DOHH2 (cell line): Measurements from ENCODE around the gene ACTR1A.
"Not testable (repeated sequence)": the region's sequence is repeated elsewhere in the genome, so short reads cannot be mapped to it uniquely, and the experiment has no call there.

Source experiments
- H3F3A ChIP-seq: fragments of 200-600 bp; sonication (generic), shearing (Covaris generic); 2 replicates; pipeline ENCODE4 v1.6.0; 2016; ENCODE audit warnings: antibody characterized with exemption, mild to moderate bottlenecking; ENCODE audit not compliant: control insufficient read depth, insufficient read depth
- H3K27ac ChIP-seq: fragments of 200-600 bp; sonication (generic); 2 replicates; pipeline ENCODE4 v1.5.1; 2014; ENCODE audit warnings: low read depth, mild to moderate bottlenecking, low read length, moderate library complexity
- H3K27me3 ChIP-seq: fragments of 200-600 bp; sonication (generic); 2 replicates; pipeline ENCODE4 v1.6.1; 2014; ENCODE audit warnings: mild to moderate bottlenecking, low read length, mixed read lengths; ENCODE audit not compliant: control insufficient read depth
- H3K36me3 ChIP-seq: fragments of 200-600 bp; sonication (generic); 2 replicates; pipeline ENCODE4 v1.6.1; 2014; ENCODE audit warnings: mild to moderate bottlenecking, low read length, moderate library complexity, mixed read lengths; ENCODE audit not compliant: control insufficient read depth
- H3K4me1 ChIP-seq: fragments of 200-600 bp; sonication (generic); 2 replicates; pipeline ENCODE4 v1.6.1; 2014; ENCODE audit warnings: mild to moderate bottlenecking, low read length, mixed read lengths; ENCODE audit not compliant: control insufficient read depth
- H3K4me2 ChIP-seq: fragments of 200-600 bp; sonication (generic); 2 replicates; pipeline ENCODE4 v1.6.0; 2014; ENCODE audit warnings: mild to moderate bottlenecking, low read length, moderate library complexity
- H3K4me3 ChIP-seq: fragments of 200-600 bp; sonication (generic); 2 replicates; pipeline ENCODE4 v1.5.1; 2014; ENCODE audit warnings: mild to moderate bottlenecking, low read length, mixed read lengths
- H3K79me2 ChIP-seq: fragments of 200-600 bp; sonication (generic); 2 replicates; pipeline ENCODE4 v1.6.1; 2014; ENCODE audit warnings: mild to moderate bottlenecking, low read length, mixed read lengths; ENCODE audit not compliant: control insufficient read depth
- H3K9me2 ChIP-seq: fragments of 200-600 bp; sonication (generic); replicated peaks from 2 replicates; pipeline ENCODE4 v1.6.1; 2014; ENCODE audit warnings: mild to moderate bottlenecking, low read length, mixed read lengths; ENCODE audit not compliant: control insufficient read depth
- H3K9me3 ChIP-seq: fragments of 200-600 bp; sonication (generic); 2 replicates; pipeline ENCODE4 v1.6.1; 2014; ENCODE audit warnings: antibody characterized with exemption, low read length, mixed read lengths; ENCODE audit not compliant: control insufficient read depth, insufficient read depth
- H4K20me1 ChIP-seq: fragments of 200-600 bp; sonication (generic); 2 replicates; pipeline ENCODE4 v1.6.0; 2014; ENCODE audit warnings: low read depth, mild to moderate bottlenecking, antibody characterized with exemption, low read length, moderate library complexity; ENCODE audit not compliant: control insufficient read depth, insufficient read depth
- EZH2phosphoT487 ChIP-seq: fragments of 200-600 bp; sonication (generic); IDR thresholded peaks from 2 replicates; pipeline ENCODE4 v1.6.1; 2017; ENCODE audit warnings: borderline replicate concordance, mild to moderate bottlenecking, antibody characterized with exemption, low read length, moderate library complexity, mixed read lengths
- TF ChIP-seq, protein P1 (sequence below): fragments of 200-600 bp; sonication (generic); IDR thresholded peaks from one replicate; pipeline ENCODE4 v1.5.1; 2014; ENCODE audit warnings: antibody characterized with exemption, mild to moderate bottlenecking, low read depth, low read length; ENCODE audit not compliant: poor library complexity, severe bottlenecking

The ACTR1A gene

DNA sequence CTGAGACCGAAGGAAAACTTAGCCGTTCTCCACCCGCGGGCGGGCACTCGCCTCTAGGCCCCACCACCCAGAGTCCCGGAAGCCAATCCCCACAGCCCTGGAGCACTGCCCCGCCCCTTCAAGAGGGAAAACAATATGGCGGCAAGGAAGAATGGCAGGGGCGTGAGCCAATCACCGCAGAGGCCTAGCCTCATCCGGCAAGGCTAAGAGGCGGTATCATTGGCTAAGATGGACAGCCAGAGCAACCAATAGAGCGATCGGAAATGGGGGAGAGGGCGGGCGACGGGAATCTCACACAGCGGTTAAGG, 529 bp downstream of the ACTR1A start:
- H3F3A ChIP-seq, result peaks cover 7% of the 10 kb centered on the region
- H3K4me3 ChIP-seq, result peak overlapping the region; percentile 92
- peaks cover 16% of the 10 kb centered on the region for H4K20me1 ChIP-seq
- no peaks in the 10 kb centered on the region for H3K9me3 ChIP-seq
- H3K9me2 ChIP-seq, result no peaks in the 10 kb centered on the region
- no peaks in the 10 kb centered on the region for H3K27me3 ChIP-seq
- TF ChIP-seq, protein P1, sequence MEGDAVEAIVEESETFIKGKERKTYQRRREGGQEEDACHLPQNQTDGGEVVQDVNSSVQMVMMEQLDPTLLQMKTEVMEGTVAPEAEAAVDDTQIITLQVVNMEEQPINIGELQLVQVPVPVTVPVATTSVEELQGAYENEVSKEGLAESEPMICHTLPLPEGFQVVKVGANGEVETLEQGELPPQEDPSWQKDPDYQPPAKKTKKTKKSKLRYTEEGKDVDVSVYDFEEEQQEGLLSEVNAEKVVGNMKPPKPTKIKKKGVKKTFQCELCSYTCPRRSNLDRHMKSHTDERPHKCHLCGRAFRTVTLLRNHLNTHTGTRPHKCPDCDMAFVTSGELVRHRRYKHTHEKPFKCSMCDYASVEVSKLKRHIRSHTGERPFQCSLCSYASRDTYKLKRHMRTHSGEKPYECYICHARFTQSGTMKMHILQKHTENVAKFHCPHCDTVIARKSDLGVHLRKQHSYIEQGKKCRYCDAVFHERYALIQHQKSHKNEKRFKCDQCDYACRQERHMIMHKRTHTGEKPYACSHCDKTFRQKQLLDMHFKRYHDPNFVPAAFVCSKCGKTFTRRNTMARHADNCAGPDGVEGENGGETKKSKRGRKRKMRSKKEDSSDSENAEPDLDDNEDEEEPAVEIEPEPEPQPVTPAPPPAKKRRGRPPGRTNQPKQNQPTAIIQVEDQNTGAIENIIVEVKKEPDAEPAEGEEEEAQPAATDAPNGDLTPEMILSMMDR, result no peak
- no peak for TF ChIP-seq EZH2phosphoT487
- H3K27ac ChIP-seq, result peak overlapping the region; percentile 53
- H3K36me3 ChIP-seq, result peaks cover 6% of the 10 kb centered on the region; the same call in 1 of the 2 replicates
- H3K4me2 ChIP-seq, result peak overlapping the region; percentile 75
- H3K4me1 ChIP-seq, result peaks cover 33% of the 10 kb centered on the region
- H3K79me2 ChIP-seq, result peaks cover 73% of the 10 kb centered on the region

DNA sequence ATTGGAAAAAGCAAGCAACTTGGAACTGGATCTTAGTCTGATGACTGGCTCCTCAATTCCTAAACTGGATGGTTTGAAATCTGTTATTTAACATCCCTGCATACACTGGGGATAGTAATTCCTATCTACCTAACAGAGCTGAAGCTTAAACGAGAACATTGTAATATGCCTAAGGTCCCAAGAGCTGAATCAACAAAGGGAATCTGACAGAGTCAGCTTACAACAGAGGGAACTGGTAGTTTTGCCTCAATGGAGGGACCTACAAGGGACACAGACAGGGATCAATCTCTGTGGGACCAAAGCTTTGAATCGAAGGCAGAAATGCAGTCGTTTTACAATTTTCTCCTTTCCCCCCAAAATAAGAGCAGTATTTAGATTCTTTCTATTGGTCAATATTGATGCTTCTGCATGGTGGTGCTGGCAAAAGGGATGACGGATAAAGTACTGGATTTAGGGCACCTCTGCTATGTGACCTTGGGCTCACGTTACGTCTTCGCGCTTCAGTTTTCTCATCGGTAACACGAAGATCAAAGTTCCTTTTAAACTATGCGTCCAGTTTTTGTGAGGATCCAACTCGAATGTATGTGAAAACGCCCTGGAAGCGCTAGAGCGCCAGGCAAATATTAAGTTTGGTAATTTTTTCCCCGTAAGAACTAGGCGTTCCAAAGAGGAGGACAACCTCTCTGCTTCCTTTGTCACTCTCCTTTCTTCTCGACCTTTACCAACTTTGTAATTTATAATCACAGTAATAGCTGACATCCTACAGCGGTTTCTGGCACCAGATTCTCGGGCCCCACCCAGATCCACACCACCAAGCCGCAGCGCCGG, 1.1 kb downstream of the ACTR1A start:
- no peaks in the 10 kb centered on the region for H3K9me2 ChIP-seq
- no peak for TF ChIP-seq EZH2phosphoT487
- TF ChIP-seq, protein P1, result no peak
- peak overlapping the region; percentile 92 for H3K4me3 ChIP-seq
- H3K4me1 ChIP-seq, result peaks cover 33% of the 10 kb centered on the region
- peaks cover 75% of the 10 kb centered on the region for H3K79me2 ChIP-seq
- H3K36me3 ChIP-seq, result peaks cover 7% of the 10 kb centered on the region
- no peaks in the 10 kb centered on the region for H3K27me3 ChIP-seq
- peaks cover 17% of the 10 kb centered on the region for H4K20me1 ChIP-seq
- H3K27ac ChIP-seq, result no peak overlapping the region
- peak overlapping the region; percentile 71 for H3K4me2 ChIP-seq
- peaks cover 7% of the 10 kb centered on the region for H3F3A ChIP-seq
- H3K9me3 ChIP-seq, result no peaks in the 10 kb centered on the region

DNA sequence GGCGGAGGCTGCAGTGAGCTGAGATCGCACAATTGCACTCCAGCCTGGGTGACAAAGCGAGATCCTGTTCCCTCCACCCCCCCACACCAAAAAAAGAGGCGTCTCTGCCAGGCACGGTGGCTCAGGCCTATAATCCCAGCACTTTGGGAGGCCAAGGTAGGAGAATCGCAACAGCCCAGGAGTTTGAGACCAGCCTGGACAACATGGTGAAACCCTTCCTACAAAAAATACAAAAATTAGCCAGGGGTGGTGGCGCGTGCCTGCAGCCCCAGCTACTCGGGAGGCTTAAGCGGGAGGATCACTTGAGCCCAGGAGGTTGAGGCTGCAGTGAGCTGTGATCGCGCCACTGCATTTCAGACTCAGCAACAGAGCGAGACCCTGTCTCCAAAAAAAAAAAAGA, 1.8 kb downstream of the ACTR1A start:
- H3K27me3 ChIP-seq, H3K27ac ChIP-seq, H3K36me3 ChIP-seq, H3F3A ChIP-seq, H3K9me2 ChIP-seq, H3K9me3 ChIP-seq: not testable (repeated sequence)
- Histone ChIP-seq H3K4me1 (peaks cover 33% of the 10 kb centered on the region), H3K4me2 (peak overlapping the region; percentile 71; the same call in 1 of the 2 replicates), H3K4me3 (peak overlapping the region; percentile 92), H4K20me1 (peaks cover 17% of the 10 kb centered on the region), H3K79me2 (peaks cover 82% of the 10 kb centered on the region)

DNA sequence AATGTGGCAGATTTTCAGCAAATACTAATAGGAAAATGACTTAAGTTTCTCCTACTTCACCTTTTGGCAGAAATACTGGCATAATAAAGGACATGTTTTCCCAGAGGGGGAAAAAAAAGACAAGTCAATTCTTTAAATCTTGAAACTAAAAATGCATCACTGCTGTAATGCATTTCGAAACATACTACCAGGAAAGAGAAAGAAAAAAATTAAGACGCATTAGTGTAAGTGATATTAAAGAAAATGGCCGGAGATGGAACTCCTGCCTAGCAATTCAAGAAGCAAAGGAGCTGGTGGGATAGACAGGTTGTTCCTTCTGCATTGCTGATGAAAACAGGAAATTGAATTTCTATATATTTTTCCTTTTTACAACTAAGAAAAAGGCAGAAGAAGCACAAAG, 3.2 kb downstream of the ACTR1A start:
- H3K9me3 ChIP-seq, result no peaks in the 10 kb centered on the region
- peaks cover 20% of the 10 kb centered on the region for H3K4me1 ChIP-seq
- peaks cover 17% of the 10 kb centered on the region for H4K20me1 ChIP-seq
- H3F3A ChIP-seq, result peaks cover 5% of the 10 kb centered on the region
- peaks cover 9% of the 10 kb centered on the region for H3K36me3 ChIP-seq
- no peaks in the 10 kb centered on the region for H3K9me2 ChIP-seq
- H3K27ac ChIP-seq, result no peak overlapping the region
- H3K4me2 ChIP-seq, result no peak overlapping the region
- H3K79me2 ChIP-seq, result peaks cover 81% of the 10 kb centered on the region
- H3K27me3 ChIP-seq, result no peaks in the 10 kb centered on the region
- TF ChIP-seq, protein P1, result no peak
- TF ChIP-seq EZH2phosphoT487, result no peak
- no peak overlapping the region for H3K4me3 ChIP-seq
